NCI-H1092 (cell line): ENCODE measurements around the gene UBA7.
"Not testable (repeated sequence)": the region's sequence is repeated elsewhere in the genome, so short reads cannot be mapped to it uniquely, and the experiment has no call there.

Source experiments
- DNase-seq: peaks from one replicate; lab custom pipeline; 2025; lab: John Stamatoyannopoulos, UW

The UBA7 gene

DNA sequence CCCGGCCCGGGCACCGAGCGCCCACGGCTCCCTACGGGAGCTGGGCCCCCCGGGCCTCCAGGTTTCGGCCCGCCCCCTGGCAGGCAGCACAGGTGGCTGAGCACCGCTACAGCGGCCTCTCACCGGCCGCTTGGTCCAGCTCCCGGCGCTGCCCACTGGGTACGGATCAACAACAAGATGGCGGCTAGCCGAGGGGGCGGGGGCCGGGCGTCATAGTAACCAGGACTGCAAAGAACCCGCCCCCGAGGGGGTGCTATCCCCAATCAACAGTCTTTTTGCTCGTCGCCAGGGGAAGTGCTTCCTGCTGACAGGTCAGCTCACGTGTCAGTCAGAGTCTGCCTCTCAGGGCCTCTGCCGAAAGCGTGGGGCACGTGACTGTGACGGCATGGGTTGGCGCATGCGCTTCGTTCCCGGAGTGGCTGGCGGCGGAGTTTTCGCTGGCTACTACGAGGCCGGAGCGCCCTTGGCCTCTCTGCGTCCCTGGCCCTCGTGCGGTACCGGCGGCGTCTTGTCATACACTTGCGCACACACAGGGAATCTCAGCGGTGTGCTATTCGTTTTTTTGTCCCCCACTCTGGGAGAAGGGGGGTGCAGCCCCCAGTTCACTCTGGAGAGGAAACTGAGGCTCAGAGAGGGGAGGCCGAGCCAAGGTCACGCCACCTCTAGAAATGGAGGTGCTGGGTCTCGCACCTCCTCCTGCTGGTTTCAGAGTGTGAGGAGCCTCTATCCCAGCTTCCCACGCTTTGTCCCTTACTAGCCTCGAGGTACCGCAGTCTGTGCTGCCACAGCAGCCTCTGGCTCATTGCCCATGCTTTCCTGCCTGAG lies 27.2 kb downstream of the UBA7 start, which contains the start of gene IP6K1:
IP6K1 (minus strand) TSS at position 186 of the 825 bp plus-strand sequence. CDS start 38,502 bp downstream, outside the sequence.
- peak; percentile 98 for DNase-seq

DNA sequence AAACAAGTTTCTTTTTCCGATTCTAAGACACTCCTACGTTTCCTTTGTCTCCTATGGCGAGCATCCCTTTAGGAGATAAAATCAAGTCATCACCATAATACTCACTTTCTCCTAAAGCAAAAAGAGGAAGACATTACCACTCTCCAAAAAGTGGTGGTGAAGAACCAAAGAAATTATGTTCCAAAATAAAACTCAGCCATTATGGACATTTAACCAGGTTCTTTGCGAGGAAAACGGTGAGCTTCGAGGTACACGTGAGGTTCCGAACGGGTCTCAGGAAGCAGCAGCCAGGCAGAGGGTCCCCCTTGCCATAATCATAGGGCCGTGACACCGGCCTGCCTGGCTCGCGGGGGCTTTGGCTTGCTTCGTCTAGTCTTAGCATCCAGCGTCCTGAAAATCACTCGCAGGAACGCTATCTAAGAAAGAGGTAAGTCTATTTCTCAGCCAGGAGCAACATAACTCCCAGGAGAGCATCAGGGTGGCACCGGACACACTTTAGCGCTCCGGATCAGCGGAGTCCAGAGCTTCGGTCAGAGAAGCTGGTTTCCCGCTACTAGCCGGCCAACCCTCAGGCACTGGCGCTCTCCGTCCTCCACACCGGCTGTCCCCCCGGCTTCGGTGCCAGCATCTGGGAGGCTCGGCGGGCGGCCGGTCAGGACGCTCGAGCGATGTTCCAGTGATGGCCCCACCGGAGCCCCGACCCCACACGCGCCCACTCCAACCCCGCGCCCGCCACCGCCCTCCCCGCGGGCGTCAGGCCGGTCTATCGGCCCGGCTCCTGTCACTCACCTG lies 28.0 kb downstream of the UBA7 start:
- DNase-seq: no peak

DNA sequence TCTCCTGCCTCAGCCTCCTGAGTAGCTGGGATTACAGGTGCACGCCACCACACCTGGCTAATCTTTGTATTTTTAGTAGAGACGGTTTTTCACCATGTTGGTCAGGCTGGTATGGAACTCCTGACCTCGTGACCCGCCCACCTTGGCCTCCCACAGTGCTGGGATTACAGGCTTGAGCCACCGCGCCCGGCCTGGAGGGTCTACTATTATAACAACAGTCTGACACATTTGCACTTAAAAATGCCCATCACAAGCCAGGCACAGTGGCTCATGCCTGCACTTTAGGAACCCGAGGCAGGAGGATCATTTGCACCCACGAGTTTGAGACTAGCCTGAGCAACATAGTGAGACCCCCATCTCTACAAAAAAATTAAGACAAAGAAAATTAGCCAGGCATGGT lies 31.5 kb downstream of the UBA7 start:
- DNase-seq: not testable (repeated sequence)

DNA sequence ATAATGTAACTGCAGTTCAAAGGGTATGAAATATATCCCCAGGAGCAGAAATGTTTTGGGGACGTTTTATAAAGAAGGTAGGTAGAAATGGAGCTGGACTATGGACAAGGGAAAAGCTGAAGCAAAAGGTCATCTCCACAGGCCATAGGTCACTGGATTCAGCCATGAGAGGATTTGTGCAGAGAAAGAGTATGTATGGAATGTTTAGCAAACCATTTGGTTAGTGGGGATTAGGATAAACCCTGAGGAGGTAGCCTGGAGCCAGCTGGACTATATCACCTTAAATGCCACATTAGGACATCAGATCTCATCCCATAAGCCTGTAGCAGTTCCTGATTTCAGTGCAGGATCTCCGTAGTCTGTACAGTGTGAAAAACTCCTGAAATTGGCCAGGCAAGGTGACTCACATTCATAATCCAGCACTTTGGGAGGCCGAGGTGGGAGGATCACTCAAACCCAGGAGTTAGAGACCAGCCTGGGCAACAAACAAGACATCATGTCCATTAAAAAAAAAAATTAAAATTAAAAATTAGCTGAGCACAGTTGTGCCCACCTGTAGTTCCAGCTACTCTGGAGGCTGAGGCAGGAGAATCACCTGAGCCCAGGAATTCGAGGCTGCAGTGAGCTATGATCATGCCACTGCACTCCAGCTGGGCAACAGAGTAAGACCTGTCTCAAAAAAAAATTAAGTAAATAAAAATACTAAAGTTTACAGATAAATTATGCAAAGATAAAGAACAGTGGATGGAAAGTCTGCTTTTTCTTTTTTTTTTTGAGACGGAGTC lies 32.1 kb downstream of the UBA7 start:
- DNase-seq: no peak

DNA sequence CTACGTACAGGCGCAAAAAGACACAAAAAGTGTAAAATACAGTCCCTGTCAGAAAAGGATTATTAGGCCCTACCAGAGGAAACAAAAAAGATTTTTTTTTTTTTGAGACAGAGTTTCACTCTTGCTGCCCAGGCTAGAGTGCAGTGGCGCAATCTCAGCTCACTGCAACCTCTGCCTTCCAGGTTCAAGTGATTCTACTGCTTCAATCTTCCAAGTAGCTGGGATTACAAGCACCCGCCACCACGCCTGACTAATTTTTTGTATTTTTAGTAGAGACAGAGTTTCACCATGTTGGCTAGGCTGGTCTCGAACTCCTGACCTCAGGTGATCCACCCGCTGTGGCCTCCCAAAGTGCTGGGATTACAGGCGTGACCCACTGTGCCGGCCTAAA lies 32.8 kb downstream of the UBA7 start:
- not testable (repeated sequence) for DNase-seq

DNA sequence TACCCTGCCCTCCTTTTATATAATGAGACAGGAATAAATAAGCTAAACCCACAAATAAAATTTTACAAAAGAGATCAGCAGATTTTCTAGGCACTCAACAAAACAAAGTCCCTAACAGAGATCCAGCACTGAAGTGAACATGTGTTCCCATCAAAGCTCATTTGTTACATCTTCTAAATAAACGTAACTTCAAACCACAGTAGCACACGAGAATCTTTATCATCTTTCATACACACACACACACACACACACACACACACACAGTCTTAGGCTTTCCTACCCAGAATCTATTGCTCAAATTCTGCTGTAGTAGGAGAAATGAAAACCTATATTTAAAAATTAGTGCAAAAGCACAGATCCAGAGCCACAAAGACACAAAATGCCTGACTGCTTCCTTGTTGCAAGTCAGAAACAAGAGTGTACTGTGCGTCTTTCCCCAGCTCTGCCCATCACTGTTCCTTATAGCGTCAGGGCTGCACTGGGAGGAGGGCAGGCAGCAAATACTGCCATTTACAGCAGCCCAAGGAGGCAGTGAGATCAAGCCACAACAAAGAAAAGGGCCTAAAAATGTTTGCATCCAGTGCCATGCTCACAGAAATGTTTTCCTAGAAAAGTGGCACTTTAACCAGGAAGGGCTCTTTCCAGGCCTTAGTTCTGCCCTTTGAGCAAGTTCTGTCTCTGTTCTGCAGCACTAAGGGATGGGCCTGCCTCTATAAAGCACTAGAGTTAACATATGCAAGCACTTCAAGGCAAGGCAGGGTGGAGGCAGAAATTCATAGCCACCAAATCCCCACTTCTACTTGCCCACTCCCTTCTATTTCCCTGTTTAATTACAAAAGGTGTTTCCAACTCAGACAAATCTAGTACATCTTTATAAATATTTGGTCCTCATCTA lies 33.4 kb downstream of the UBA7 start:
- DNase-seq: no peak

DNA sequence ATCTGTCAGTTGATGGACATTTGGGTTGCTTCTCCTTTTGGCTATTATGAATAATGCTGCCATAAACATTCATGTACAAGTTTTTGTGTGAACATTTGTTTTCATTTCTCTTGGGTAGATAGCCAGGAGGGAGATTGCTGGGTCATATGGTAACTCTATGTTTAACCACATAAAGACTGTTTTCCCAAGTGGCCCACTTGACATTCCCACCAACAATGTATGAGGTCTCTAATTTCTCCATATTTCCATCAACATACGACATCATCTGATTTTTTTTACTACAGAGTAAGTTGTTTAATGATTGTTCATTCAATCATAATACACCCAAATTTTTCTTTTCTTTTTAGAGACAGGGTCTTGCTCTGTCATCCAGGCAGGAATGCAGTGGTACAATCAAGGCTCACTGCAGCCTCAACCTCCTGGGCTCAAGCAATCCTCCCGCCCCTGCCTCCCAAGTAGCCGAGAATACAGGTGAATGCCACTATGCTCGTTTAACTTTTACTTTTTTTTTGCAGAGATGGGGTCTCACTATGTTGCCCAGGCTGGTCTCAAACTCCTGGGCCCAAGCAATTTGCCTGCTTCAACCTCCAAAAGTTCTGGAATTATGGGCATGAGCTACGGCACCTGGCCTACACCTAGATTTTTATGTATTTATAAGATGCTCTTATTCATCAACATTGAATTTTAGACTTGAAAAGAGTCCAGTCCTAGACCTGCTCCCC lies 34.2 kb downstream of the UBA7 start:
- no peak for DNase-seq

DNA sequence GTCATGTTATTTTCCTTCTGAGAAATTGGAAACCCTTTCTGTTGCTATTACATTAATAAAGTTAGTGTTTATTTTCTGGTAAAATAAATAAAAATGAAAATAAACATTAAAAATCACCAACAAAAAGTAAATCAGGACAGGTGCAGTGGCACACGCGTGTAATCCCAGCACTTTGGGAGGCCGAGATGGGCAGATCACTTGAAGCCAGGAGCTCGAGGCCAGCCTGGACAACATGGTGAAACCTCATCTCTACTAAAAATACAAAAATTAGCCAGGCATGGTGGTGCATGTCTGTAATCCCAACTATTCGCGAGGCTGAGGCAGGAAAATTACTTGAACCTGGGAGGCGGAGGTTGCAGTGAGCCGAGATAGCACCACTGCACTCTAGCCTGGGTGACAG lies 37.7 kb downstream of the UBA7 start:
- DNase-seq: not testable (repeated sequence)

DNA sequence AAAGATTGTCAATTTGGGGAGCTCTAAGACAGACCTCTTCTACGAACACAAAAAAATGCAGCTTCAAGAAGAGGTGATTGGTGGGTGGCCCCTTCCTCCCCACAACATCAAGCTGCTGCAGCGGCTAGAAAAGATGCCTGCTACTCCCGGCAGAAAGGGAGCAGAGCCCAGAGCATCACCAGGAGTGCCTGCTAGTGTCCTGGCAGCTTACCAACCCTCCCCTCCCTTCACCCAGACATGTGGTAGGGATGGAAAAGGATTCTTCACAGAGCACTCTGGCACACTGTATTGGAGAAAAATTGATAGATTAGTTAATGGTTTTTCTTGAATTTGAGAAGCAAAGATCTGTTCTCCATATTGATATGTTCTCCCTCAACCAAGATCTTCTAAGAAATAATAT lies 38.2 kb downstream of the UBA7 start:
- no peak for DNase-seq

DNA sequence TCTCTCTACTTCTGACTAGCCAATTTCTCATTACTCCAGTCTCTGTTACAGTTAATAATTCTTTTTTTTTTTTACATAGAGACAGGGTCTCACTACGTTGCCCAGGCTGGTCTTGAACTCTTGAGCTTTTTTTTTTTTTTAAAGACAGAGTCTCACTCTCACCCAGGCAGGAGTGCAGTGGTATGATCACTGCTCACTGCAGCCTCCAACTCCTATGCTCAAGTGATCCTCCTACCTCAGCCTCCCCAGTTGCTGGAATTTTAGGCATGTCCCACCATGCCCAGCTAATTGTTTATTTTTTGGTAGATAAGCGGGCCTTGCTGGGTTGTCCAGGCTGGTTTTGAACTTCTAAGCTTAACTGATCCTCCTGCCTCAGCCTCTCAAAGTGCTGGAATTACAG lies 41.0 kb downstream of the UBA7 start:
- DNase-seq: no peak

DNA sequence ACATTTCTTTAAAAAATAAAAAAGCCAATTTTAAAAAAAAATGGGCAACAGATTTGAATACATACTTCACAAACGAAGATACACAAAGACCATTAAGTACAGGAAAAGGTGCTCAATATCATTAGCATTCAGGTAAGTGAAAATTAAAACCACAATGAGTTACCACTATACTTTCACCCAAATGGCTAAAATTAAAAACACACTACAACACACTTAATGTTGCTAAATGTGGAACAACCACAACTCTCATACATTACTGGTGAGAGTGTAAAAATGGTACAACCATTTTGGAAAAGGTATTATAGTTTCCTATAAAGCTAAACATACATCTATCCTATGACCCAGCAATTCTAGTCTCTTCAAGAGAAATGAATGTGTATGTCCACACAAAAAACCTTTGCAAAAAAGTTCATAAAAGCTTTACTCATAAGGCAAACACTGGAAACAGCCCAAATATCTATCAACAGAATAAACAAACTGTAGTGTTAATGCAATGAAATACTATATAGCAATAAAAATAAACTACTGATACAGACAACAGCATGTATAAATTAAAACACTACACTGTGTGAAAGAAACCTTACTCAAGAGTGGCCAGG lies 42.3 kb downstream of the UBA7 start:
- DNase-seq: no peak

DNA sequence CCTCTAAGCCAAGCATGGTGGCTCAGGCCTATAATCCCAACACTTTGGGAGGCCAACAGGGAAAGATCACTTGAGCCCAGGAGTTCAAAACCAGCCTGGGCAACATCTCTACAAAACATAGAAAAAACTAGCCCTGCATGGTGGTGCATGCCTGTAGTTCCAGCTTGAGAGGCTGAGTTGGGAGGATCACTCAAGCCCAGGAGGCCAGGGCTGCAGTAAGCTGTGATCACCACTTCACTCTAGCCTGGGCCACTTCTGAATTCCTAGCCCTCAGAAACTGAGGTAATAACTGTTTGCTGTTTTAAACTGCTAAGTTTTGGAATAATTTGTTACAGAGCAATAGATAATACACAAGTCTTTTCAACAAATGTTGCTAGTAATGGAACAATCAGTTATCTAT lies 43.8 kb downstream of the UBA7 start:
- no peak for DNase-seq

DNA sequence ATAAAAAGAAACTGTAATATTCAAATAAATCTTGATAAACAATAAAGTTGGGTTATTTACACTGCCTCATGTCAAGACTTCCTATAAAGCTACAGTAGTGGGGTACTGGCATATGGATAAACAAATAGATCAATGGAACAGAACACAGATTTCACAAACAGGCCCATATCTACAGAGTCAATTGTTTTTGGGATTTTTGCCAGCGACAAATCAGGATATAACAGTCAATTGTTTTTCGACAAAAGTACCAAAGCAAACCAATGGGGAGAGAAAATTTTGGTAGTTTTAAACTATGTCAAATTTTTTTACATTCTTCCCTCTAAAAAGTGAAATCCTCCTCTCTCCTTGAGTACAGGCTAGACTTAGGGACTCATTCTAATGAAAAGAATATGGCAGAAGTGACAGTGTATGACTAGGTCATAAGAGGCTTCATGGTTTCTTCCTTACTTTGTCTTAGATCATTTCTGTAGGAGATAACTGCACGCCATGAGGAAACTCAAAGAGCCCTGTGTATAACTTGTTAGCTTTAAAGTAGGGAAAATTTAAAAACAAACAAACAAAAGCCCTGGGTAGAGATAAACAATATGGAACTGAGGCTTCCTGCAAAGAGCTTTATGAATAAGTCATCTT lies 44.4 kb downstream of the UBA7 start:
- DNase-seq: no peak

DNA sequence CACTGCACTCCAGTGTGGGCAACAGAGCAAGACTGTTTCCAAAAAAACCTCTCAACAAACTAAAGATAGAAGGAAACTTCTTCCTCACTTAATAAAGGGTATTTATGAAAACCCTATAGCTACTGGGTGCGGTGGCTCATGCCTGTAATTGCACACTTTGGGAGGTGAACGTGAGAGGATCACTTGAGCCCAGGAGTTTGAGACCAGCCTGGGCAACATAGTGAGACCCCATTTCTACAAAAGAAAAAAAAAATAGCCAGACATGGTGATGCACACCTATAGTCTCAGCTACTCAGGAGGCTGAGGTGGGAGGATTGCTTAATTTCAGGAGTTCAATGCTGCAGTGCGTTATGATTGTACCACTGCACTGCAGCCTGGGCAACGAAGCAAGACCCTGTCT lies 49.8 kb downstream of the UBA7 start:
- no peak for DNase-seq

DNA sequence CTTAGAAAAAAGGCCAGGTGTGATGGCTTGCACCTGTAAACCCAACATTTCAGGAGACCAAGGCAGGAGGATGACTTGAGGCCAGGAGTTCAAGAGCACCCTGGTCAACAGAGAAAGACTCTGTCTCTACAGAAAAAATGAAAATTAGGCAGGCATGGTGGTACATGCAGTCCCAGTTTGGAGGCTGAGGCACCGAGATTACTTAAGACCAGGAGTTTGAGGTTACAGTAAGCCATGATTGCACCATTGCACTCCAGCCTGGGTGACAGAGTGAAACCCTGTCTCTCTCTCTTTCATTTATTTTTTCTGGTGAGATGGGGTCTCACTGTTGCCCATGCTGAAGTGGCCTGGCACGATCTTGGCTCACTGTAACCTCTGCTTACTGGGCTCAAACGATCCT lies 52.1 kb downstream of the UBA7 start:
- DNase-seq: no peak

DNA sequence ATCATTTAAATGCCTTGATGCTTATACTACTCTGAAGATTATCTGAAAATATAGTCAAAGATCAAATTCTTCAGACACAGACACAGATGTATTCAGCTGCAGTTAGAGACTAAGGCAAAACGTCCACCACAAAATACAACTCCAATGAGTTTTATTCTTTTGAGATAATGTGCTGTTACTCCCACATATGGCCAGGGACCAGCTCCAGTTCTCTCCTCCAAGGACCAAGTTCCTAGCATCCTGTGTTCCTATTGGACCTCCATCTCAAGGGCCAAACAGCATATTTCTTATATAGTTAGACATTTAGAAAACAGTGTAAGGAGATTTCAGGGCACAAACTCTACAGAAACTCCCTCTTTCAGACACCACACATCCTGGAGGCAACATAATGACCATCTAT lies 54.5 kb downstream of the UBA7 start:
- no peak for DNase-seq

DNA sequence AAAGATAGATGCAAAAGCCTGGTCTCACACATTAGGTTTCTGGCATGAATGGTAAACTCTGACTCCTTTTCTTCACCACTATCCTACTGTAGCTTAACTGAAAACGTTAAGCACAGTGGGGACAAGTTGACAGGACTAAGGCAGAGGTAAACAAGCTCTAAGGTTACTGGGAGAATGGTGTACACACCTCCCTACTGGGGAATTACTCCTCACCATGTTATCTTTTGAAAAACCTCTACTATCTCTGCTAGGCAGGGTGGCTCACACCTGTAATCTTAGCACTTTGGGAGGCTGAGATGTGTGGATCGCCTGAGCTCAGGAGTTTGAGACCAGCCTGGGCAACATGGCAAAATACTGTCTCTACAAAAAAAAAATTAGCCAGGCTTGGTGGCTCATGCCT lies 56.6 kb downstream of the UBA7 start:
- no peak for DNase-seq

DNA sequence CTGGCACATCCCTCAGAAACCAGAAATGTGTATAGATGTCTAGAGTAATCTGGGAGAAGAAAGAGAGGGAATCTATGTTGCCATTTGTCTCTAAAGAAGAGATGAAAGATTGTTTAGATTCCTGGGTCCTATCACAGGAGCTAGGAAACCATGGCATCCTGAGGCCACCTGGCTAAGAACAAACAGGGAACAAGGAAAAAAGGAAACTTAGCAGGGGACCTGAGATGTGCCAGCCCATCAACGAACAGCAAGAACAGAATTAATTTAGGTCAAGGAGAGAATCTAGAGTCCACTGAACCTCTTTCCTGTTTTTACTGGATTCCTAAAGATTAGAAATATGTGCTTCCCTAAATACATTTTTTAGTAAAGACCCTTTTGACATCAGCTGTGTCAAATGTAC lies 57.7 kb downstream of the UBA7 start:
- DNase-seq: no peak
